GM12878 (cell line): ENCODE measurements around the gene CPS1. TPM values are rescaled to one million over a fixed set of nuclear protein-coding genes. Genes with fewer than 3 reads are reported as not detected.

Experiments used
- ATAC-seq: fragments of 200-7000 bp; cut with Tn5 transposase; 3 replicates; pipeline ENCODE4 v1.9.1; 2020; ENCODE audit warnings: mild to moderate bottlenecking, moderate library complexity
- BruUV-seq: library from RNA; stranded (reverse); fragments of 400-500 nt; replicated peaks from 2 replicates; lab custom pipeline; 2021; lab: Mats Ljungman, UMichigan
- CTCF ChIA-PET: fragments of 300-600 bp; sonication (Branson Sonifier 250); formaldehyde crosslinking; extraction: SDS; loops from one replicate; lab custom pipeline; 2021; ENCODE audit warnings: inconsistent platforms; lab: Yijun Ruan, JAX
- POLR2A ChIA-PET: fragments of 350-600 bp; formaldehyde crosslinking; extraction: SDS; loops from one replicate; lab custom pipeline; 2021; ENCODE audit warnings: inconsistent platforms; lab: Charles Lee
- RAD21 ChIA-PET: fragments of 300-600 bp; sonication (Branson Sonifier 250); formaldehyde crosslinking; loops from one replicate; lab custom pipeline; 2023; ENCODE audit warnings: antibody characterized with exemption; ENCODE audit not compliant: unreplicated experiment; lab: Charles Lee
- SMC1A ChIA-PET: fragments of 300-600 bp; sonication (Branson Sonifier 250); formaldehyde crosslinking; loops from one replicate; lab custom pipeline; 2023; ENCODE audit not compliant: unreplicated experiment, uncharacterized antibody; lab: Charles Lee
- DNase-seq: peaks from one replicate; pipeline ENCODE4 v3.0.0-alpha.2; 2011; ENCODE audit warnings: low read depth, low spot score
- FAIRE-seq: peaks from 3 replicates; lab custom pipeline; 2011; peaks lifted over from hg19 to GRCh38; lab: Jason Lieb, UNC
- H2AFZ ChIP-seq: 2 replicates; pipeline ENCODE4 v1.6.0; 2011; ENCODE audit warnings: low read depth, low read length, control low read depth; ENCODE audit not compliant: control insufficient read depth
- H3K27ac ChIP-seq: 2 replicates; pipeline ENCODE4 v1.5.1; 2011; ENCODE audit warnings: control low read depth; ENCODE audit not compliant: control insufficient read depth, insufficient read depth
- H3K27me3 ChIP-seq, 2 experiments: replicated peaks in 1 of 2; 2 replicates each; pipeline versions ENCODE4 v1.6.0 to v1.6.1; 2011; ENCODE audit warnings: low read length in 1 of 2; ENCODE audit not compliant: control insufficient read depth in 2 of 2, insufficient read depth in 2 of 2
- H3K36me3 ChIP-seq, 2 experiments: 2 replicates each; pipeline ENCODE4 v1.5.1; 2011; ENCODE audit warnings: low read length in 1 of 2; ENCODE audit not compliant: control insufficient read depth in 2 of 2, insufficient read depth in 2 of 2
- H3K4me1 ChIP-seq: 2 replicates; pipeline ENCODE4 v1.6.1; 2011; ENCODE audit warnings: mild to moderate bottlenecking, low read length, moderate library complexity, mixed read lengths; ENCODE audit not compliant: control insufficient read depth, insufficient read depth
- H3K4me2 ChIP-seq: 2 replicates; pipeline ENCODE4 v1.6.0; 2011; ENCODE audit warnings: control low read depth; ENCODE audit not compliant: control insufficient read depth, insufficient read depth
- H3K4me3 ChIP-seq: fragments of 200-600 bp; sonication (generic); 2 replicates; pipeline ENCODE4 v1.5.1; 2016
- H3K79me2 ChIP-seq: 2 replicates; pipeline ENCODE4 v1.6.0; 2011; ENCODE audit warnings: low read length; ENCODE audit not compliant: control insufficient read depth, insufficient read depth
- H3K9ac ChIP-seq: 2 replicates; pipeline ENCODE4 v1.8.0; 2011; ENCODE audit warnings: low read length, control low read depth, mixed read lengths; ENCODE audit not compliant: control insufficient read depth, insufficient read depth
- H3K9me3 ChIP-seq: replicated peaks from 3 replicates; pipeline ENCODE4 v1.5.1; 2011; ENCODE audit warnings: mild to moderate bottlenecking, low read length; ENCODE audit not compliant: control insufficient read depth, insufficient read depth
- H4K20me1 ChIP-seq: 2 replicates; pipeline ENCODE4 v1.6.0; 2011; ENCODE audit not compliant: control insufficient read depth, insufficient read depth
- ASH2L ChIP-seq: fragments of 300-600, 200-600 bp; sonication (generic); IDR thresholded peaks from 2 replicates; pipeline ENCODE4 v1.6.1; 2017; ENCODE audit warnings: low read depth, mild to moderate bottlenecking, borderline replicate concordance
- ATF7 ChIP-seq: fragments of 450-650 bp; IDR thresholded peaks from 2 replicates; pipeline ENCODE4 v1.6.1; 2016; ENCODE audit warnings: low read depth, mild to moderate bottlenecking
- CBX3 ChIP-seq: fragments of 200-600 bp; sonication (generic); IDR thresholded peaks from 2 replicates; pipeline ENCODE4 v1.6.1; 2016; ENCODE audit warnings: low read depth, borderline replicate concordance
- ETV6 ChIP-seq, 2 experiments: fragments of 450-650 bp in 1 of 2; IDR thresholded peaks in 1 of 2; conservative IDR thresholded peaks in 1 of 2; 2 replicates each; pipeline ENCODE4 v1.6.1; 2014; ENCODE audit warnings: antibody characterized with exemption in 1 of 2, borderline replicate concordance in 1 of 2, low read depth in 1 of 2, mild to moderate bottlenecking in 1 of 2, moderate library complexity in 1 of 2
- KLF5 ChIP-seq: fragments of 450-650 bp; IDR thresholded peaks from 2 replicates; pipeline ENCODE4 v1.6.1; 2014; ENCODE audit warnings: mild to moderate bottlenecking; ENCODE audit not compliant: partially characterized antibody
- MEF2A ChIP-seq: IDR thresholded peaks from 2 replicates; pipeline ENCODE4 v1.6.1; 2011; ENCODE audit warnings: low read depth, mild to moderate bottlenecking, low read length, moderate library complexity; ENCODE audit not compliant: insufficient read depth
- PAX8 ChIP-seq: fragments of 450-650 bp; IDR thresholded peaks from 2 replicates; pipeline ENCODE4 v1.6.1; 2017; ENCODE audit warnings: mild to moderate bottlenecking, moderate library complexity
- RUNX3 ChIP-seq: IDR thresholded peaks from 2 replicates; pipeline ENCODE4 v1.6.1; 2012; ENCODE audit warnings: low read length, inconsistent platforms
- TCF12 ChIP-seq: IDR thresholded peaks from 2 replicates; pipeline ENCODE4 v1.6.1; 2011; ENCODE audit warnings: low read depth, mild to moderate bottlenecking, low read length
- WGBS: methylation state at CpG from one replicate; pipeline ENCODE4 v1.1.6; 2016; ENCODE audit warnings: low lambda C conversion rate; ENCODE audit not compliant: insufficient replicate concordance, insufficient coverage; ENCODE audit errors: missing lambda C conversion rate; 5-methylcytosine and 5-hydroxymethylcytosine counted together
- in situ Hi-C: fragments of 300-500 bp; cut with MboI; formaldehyde crosslinking; loops from 9 replicates; pipeline ENCODE4 v1.14.3; 2018; ENCODE audit warnings: mixed read lengths
- intact Hi-C: fragments of 100-400 bp; cut with micrococcal nuclease; formaldehyde crosslinking; loops from one replicate; pipeline ENCODE4 v1.14.2; 2022; ENCODE audit not compliant: unreplicated experiment
- polyA plus RNA-seq, 11 experiments: library from polyadenylated mRNA; depleted of rRNA in 4 of 11; unstranded in 6 of 11; stranded (reverse) in 5 of 11; fragments of >200 nt; fragmentation: Nextera tagmentation in 4 of 11; fragmentation: Illumina TruSeq in 1 of 11; extraction: Ambion mirVana in 4 of 11; extraction: Trizol in 1 of 11; gene quantifications; 1 replicate in 1 of 11; 2 replicates in 10 of 11; pipeline versions ENCODE4 v1.2.1 to v1.2.3, GENCODE V29; 2011 to 2016; ENCODE audit warnings: inconsistent platforms in 2 of 11, missing spikeins in 2 of 11, low read depth in 1 of 11
- total RNA-seq, 4 experiments: library from RNA; depleted of rRNA in 3 of 4; stranded (reverse); fragments of >200 nt in 3 of 4; fragmentation: Illumina TruSeq in 1 of 4; extraction: Trizol in 1 of 4; gene quantifications; 2 replicates each; pipeline versions ENCODE4 v1.2.1 to v1.2.3, GENCODE V29; 2013 to 2021
- TF ChIP-seq, protein P1 (sequence below): fragments of 450-650 bp; formaldehyde crosslinking; IDR thresholded peaks from 2 replicates; pipeline ENCODE4 v1.5.0; 2022; ENCODE audit warnings: mild to moderate bottlenecking, missing genetic modification characterization
- TF ChIP-seq, protein P2 (sequence below): IDR thresholded peaks from 2 replicates; pipeline ENCODE4 v1.6.1; 2011; ENCODE audit warnings: low read depth, mild to moderate bottlenecking, low read length, moderate library complexity, borderline replicate concordance; ENCODE audit errors: extremely low read depth
- TF ChIP-seq, protein P3 (sequence below): fragments of 450-650 bp; IDR thresholded peaks from 2 replicates; pipeline ENCODE4 v1.6.1; 2017; ENCODE audit warnings: low read depth, mild to moderate bottlenecking, moderate library complexity
- TF ChIP-seq, protein P4 (sequence below): IDR thresholded peaks from 2 replicates; pipeline ENCODE4 v1.6.1; 2012; ENCODE audit warnings: mild to moderate bottlenecking, low read depth, low read length

Gene CPS1
- total and polyA plus RNA-seq, 10 of the 15 experiments (the other 5 are each of a cell fraction or from before 2014, with no cell fraction given): 0.20 to 4.6 (median 0.55) TPM

DNA sequence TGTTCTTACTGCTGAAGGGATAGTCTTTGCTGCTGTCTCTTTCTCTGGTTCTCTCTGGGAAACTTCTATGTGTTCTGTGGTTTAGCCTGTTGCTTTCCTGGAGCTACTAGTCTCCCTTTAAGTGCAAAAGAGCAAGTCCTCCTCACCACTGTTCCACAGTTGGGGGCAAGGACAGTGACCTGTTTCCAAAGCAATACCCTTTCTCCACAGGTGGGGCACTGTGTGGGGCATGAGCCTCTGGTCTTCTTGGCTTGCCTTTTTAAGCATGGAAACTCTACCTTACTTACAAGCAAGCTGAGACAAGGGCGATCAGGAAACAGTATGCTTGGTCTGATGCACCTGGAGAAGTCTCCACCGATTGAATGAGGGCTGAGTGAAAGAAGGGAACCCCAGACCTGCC, 156.7 kb downstream of the CPS1 start (continued):
- TF ChIP-seq, protein P1, sequence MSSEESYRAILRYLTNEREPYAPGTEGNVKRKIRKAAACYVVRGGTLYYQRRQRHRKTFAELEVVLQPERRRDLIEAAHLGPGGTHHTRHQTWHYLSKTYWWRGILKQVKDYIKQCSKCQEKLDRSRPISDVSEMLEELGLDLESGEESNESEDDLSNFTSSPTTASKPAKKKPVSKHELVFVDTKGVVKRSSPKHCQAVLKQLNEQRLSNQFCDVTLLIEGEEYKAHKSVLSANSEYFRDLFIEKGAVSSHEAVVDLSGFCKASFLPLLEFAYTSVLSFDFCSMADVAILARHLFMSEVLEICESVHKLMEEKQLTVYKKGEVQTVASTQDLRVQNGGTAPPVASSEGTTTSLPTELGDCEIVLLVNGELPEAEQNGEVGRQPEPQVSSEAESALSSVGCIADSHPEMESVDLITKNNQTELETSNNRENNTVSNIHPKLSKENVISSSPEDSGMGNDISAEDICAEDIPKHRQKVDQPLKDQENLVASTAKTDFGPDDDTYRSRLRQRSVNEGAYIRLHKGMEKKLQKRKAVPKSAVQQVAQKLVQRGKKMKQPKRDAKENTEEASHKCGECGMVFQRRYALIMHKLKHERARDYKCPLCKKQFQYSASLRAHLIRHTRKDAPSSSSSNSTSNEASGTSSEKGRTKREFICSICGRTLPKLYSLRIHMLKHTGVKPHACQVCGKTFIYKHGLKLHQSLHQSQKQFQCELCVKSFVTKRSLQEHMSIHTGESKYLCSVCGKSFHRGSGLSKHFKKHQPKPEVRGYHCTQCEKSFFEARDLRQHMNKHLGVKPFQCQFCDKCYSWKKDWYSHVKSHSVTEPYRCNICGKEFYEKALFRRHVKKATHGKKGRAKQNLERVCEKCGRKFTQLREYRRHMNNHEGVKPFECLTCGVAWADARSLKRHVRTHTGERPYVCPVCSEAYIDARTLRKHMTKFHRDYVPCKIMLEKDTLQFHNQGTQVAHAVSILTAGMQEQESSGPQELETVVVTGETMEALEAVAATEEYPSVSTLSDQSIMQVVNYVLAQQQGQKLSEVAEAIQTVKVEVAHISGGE (CRISPR knock-in tag): no peak

DNA sequence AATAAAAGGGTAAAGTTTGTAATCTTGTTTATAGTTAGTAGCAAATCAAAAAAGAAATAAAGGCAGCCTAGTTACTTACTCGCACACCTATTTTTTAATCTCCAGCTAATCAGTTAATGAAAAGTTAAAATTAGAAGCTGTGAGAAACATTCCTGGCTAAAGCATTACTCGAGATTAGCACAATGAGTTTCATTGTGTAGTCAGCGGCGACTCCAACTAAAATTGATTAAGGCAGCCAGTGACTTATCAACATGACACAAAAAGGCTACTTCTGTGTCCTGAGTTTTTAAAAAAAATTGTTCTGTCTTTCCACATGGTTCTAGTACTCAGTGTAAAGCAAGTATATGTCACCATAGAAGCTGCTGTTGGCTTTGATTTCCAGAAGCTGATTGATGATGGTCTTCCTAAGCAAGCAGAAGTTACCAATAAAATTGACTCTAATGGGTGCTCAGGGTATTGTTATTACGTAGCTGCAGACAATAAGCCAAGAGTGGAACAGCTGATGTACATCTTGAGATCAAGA, 159.2 kb downstream of the CPS1 start:
- FAIRE-seq: no peak
- no peak for DNase-seq
- H2AFZ ChIP-seq: no peak overlapping the region
- no peak overlapping the region for H3K9ac ChIP-seq
- RAD21 ChIA-PET: no interaction called here
- SMC1A ChIA-PET: no interaction called here
- no peaks in the 10 kb centered on the region for H3K4me1 ChIP-seq
- CTCF ChIA-PET: no interaction called here
- no peaks in the 10 kb centered on the region for H3K9me3 ChIP-seq
- WGBS: 24% methylated on average over 5 of the region's 5 CpGs
- no peaks in the 10 kb centered on the region for H3K36me3 ChIP-seq
- H3K27ac ChIP-seq: no peak overlapping the region
- H3K4me3 ChIP-seq: no peak overlapping the region
- ATAC-seq: no peak
- H4K20me1 ChIP-seq: no peaks in the 10 kb centered on the region
- no peaks in the 10 kb centered on the region for H3K79me2 ChIP-seq
- no peak overlapping the region for H3K4me2 ChIP-seq
- intact Hi-C loops: no loop called here
- in situ Hi-C loops: no loop called here
- no TSS peak for BruUV-seq
- H3K27me3 ChIP-seq: no peaks in the 10 kb centered on the region; a peak in 1 of 4 replicates
- POLR2A ChIA-PET: no interaction called here
- no peak for TF ChIP-seq ATF7
- no peak for TF ChIP-seq KLF5
- TF ChIP-seq ETV6 (conservative IDR thresholded peaks at IDR 0.05 in 1 of 2, IDR thresholded peaks at IDR 0.05 in 1 of 2; ENCODE audit: borderline replicate concordance in 1 of 2, low read depth in 1 of 2): no peak
- TF ChIP-seq ASH2L: no peak
- TF ChIP-seq TCF12: no peak
- no peak for TF ChIP-seq MEF2A
- TF ChIP-seq, protein P2, sequence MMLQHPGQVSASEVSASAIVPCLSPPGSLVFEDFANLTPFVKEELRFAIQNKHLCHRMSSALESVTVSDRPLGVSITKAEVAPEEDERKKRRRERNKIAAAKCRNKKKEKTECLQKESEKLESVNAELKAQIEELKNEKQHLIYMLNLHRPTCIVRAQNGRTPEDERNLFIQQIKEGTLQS: no peak
- TF ChIP-seq, protein P3, sequence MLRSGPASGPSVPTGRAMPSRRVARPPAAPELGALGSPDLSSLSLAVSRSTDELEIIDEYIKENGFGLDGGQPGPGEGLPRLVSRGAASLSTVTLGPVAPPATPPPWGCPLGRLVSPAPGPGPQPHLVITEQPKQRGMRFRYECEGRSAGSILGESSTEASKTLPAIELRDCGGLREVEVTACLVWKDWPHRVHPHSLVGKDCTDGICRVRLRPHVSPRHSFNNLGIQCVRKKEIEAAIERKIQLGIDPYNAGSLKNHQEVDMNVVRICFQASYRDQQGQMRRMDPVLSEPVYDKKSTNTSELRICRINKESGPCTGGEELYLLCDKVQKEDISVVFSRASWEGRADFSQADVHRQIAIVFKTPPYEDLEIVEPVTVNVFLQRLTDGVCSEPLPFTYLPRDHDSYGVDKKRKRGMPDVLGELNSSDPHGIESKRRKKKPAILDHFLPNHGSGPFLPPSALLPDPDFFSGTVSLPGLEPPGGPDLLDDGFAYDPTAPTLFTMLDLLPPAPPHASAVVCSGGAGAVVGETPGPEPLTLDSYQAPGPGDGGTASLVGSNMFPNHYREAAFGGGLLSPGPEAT: no peak
- no peak for TF ChIP-seq PAX8
- TF ChIP-seq CBX3: no peak
- no peak for TF ChIP-seq RUNX3
- TF ChIP-seq, protein P4, sequence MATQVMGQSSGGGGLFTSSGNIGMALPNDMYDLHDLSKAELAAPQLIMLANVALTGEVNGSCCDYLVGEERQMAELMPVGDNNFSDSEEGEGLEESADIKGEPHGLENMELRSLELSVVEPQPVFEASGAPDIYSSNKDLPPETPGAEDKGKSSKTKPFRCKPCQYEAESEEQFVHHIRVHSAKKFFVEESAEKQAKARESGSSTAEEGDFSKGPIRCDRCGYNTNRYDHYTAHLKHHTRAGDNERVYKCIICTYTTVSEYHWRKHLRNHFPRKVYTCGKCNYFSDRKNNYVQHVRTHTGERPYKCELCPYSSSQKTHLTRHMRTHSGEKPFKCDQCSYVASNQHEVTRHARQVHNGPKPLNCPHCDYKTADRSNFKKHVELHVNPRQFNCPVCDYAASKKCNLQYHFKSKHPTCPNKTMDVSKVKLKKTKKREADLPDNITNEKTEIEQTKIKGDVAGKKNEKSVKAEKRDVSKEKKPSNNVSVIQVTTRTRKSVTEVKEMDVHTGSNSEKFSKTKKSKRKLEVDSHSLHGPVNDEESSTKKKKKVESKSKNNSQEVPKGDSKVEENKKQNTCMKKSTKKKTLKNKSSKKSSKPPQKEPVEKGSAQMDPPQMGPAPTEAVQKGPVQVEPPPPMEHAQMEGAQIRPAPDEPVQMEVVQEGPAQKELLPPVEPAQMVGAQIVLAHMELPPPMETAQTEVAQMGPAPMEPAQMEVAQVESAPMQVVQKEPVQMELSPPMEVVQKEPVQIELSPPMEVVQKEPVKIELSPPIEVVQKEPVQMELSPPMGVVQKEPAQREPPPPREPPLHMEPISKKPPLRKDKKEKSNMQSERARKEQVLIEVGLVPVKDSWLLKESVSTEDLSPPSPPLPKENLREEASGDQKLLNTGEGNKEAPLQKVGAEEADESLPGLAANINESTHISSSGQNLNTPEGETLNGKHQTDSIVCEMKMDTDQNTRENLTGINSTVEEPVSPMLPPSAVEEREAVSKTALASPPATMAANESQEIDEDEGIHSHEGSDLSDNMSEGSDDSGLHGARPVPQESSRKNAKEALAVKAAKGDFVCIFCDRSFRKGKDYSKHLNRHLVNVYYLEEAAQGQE: no peak
